Neuronal stem cell (in vitro differentiated cells): ENCODE data around the gene TBX1. TPM values are rescaled to one million over a fixed set of nuclear protein-coding genes. Genes with fewer than 3 reads are reported as not detected.

ENCODE experiments used
- DNase-seq: peaks from one replicate; pipeline ENCODE4 v3.0.0-alpha.2; 2013; ENCODE audit warnings: low spot score
- H2AFZ ChIP-seq: one replicate; pipeline ENCODE4 v1.6.1; 2013; ENCODE audit warnings: mild to moderate bottlenecking, low read length, inconsistent platforms
- H2AK5ac ChIP-seq: 2 replicates; pipeline ENCODE4 v1.6.1; 2013; ENCODE audit warnings: low read depth, mild to moderate bottlenecking, inconsistent platforms, low read length, moderate library complexity, mixed read lengths
- H2BK120ac ChIP-seq: 2 replicates; pipeline ENCODE4 v1.6.1; 2013; ENCODE audit warnings: low read depth, mild to moderate bottlenecking, inconsistent platforms, low read length, moderate library complexity, mixed read lengths
- H2BK12ac ChIP-seq: one replicate; pipeline ENCODE4 v1.6.1; 2013; ENCODE audit warnings: low read length, inconsistent platforms
- H2BK15ac ChIP-seq: 2 replicates; pipeline ENCODE4 v1.6.1; 2013; ENCODE audit warnings: mild to moderate bottlenecking, low read length, inconsistent platforms, mixed read lengths
- H2BK5ac ChIP-seq: one replicate; pipeline ENCODE4 v1.6.1; 2013; ENCODE audit warnings: inconsistent platforms, mild to moderate bottlenecking, low read length, moderate library complexity
- H3K14ac ChIP-seq: one replicate; pipeline ENCODE4 v1.6.1; 2013; ENCODE audit warnings: low read length, inconsistent platforms
- H3K18ac ChIP-seq: 2 replicates; pipeline ENCODE4 v1.6.1; 2013; ENCODE audit warnings: low read length, inconsistent platforms
- H3K23ac ChIP-seq: 2 replicates; pipeline ENCODE4 v1.6.1; 2013; ENCODE audit warnings: low read depth, mild to moderate bottlenecking, mixed read lengths, low read length, inconsistent platforms; ENCODE audit not compliant: poor library complexity
- H3K27ac ChIP-seq: replicated peaks from 3 replicates; pipeline ENCODE4 v1.5.1; 2013; ENCODE audit warnings: low read length, inconsistent platforms
- H3K27me3 ChIP-seq, 3 experiments: 2 replicates each; pipeline ENCODE4 v1.6.1; 2013; ENCODE audit warnings: low read length in 3 of 3, mild to moderate bottlenecking in 2 of 3, inconsistent platforms in 1 of 3, low read depth in 1 of 3, mixed read lengths in 1 of 3, moderate library complexity in 1 of 3; ENCODE audit not compliant: control insufficient read depth in 3 of 3, insufficient read depth in 3 of 3
- H3K36me3 ChIP-seq, 2 donors: replicated peaks in 1 of 2; 2 replicates each; pipeline ENCODE4 v1.6.1; 2013; ENCODE audit warnings: low read length in 2 of 2; ENCODE audit not compliant: control insufficient read depth in 2 of 2, insufficient read depth in 2 of 2
- H3K4ac ChIP-seq: 2 replicates; pipeline ENCODE4 v1.6.1; 2013; ENCODE audit warnings: inconsistent platforms, mild to moderate bottlenecking, low read length, moderate library complexity
- H3K4me1 ChIP-seq, 2 donors: 1 replicate in 1 of 2; 2 replicates in 1 of 2; pipeline ENCODE4 v1.6.1; 2013; ENCODE audit warnings: low read length in 2 of 2, low read depth in 1 of 2; ENCODE audit not compliant: control insufficient read depth in 2 of 2, insufficient read depth in 1 of 2
- H3K4me2 ChIP-seq: one replicate; pipeline ENCODE4 v1.6.1; 2013; ENCODE audit warnings: mild to moderate bottlenecking, low read length, inconsistent platforms; ENCODE audit not compliant: insufficient read depth, poor library complexity, severe bottlenecking
- H3K4me3 ChIP-seq, 2 donors: 2 replicates each; pipeline ENCODE4 v1.5.1; 2013; ENCODE audit warnings: low read length in 2 of 2, mild to moderate bottlenecking in 2 of 2, inconsistent platforms in 1 of 2, moderate library complexity in 1 of 2
- H3K79me1 ChIP-seq: one replicate; pipeline ENCODE4 v1.6.1; 2013; ENCODE audit warnings: low read depth, mild to moderate bottlenecking, inconsistent platforms, low read length, moderate library complexity
- H3K9ac ChIP-seq: one replicate; pipeline ENCODE4 v1.6.1; 2013; ENCODE audit warnings: mild to moderate bottlenecking, low read depth, low read length, inconsistent platforms; ENCODE audit not compliant: poor library complexity
- H3K9me3 ChIP-seq, 2 donors: replicated peaks in 1 of 2; 2 replicates each; pipeline versions ENCODE3 to v1.6.1; 2013; ENCODE audit warnings: low read length in 2 of 2, mild to moderate bottlenecking in 2 of 2, inconsistent platforms in 1 of 2, low read depth in 1 of 2, mixed read lengths in 1 of 2, moderate library complexity in 1 of 2; ENCODE audit not compliant: control insufficient read depth in 2 of 2, insufficient read depth in 1 of 2
- H4K8ac ChIP-seq: one replicate; pipeline ENCODE4 v1.6.1; 2013; ENCODE audit warnings: low read depth, mild to moderate bottlenecking, inconsistent platforms, low read length, moderate library complexity
- H4K91ac ChIP-seq: one replicate; pipeline ENCODE4 v1.6.1; 2013; ENCODE audit warnings: low read length, low read depth, mild to moderate bottlenecking, inconsistent platforms; ENCODE audit not compliant: poor library complexity
- WGBS, 2 donors: extraction: QIAGEN DNeasy Blood & Tissue Kit; methylation state at CpG; one replicate each; pipeline ENCODE4 v1.1.7; 2013; ENCODE audit warnings: missing lambda C conversion rate in 2 of 2, mixed read lengths in 1 of 2; ENCODE audit not compliant: insufficient read length in 2 of 2, insufficient replicate concordance in 1 of 2; ENCODE audit errors: extremely low coverage in 2 of 2; 5-methylcytosine and 5-hydroxymethylcytosine counted together
- polyA plus RNA-seq, 2 experiments: library from polyadenylated mRNA; stranded (reverse); fragments of 200-250 nt; gene quantifications; one replicate each; pipeline ENCODE4 v1.2.3, GENCODE V29; 2013

The TBX1 gene
- polyA plus RNA-seq (2013, experiment 1 of 2): 0.31 TPM
- 0.26 TPM for polyA plus RNA-seq (2013, experiment 2 of 2)

DNA sequence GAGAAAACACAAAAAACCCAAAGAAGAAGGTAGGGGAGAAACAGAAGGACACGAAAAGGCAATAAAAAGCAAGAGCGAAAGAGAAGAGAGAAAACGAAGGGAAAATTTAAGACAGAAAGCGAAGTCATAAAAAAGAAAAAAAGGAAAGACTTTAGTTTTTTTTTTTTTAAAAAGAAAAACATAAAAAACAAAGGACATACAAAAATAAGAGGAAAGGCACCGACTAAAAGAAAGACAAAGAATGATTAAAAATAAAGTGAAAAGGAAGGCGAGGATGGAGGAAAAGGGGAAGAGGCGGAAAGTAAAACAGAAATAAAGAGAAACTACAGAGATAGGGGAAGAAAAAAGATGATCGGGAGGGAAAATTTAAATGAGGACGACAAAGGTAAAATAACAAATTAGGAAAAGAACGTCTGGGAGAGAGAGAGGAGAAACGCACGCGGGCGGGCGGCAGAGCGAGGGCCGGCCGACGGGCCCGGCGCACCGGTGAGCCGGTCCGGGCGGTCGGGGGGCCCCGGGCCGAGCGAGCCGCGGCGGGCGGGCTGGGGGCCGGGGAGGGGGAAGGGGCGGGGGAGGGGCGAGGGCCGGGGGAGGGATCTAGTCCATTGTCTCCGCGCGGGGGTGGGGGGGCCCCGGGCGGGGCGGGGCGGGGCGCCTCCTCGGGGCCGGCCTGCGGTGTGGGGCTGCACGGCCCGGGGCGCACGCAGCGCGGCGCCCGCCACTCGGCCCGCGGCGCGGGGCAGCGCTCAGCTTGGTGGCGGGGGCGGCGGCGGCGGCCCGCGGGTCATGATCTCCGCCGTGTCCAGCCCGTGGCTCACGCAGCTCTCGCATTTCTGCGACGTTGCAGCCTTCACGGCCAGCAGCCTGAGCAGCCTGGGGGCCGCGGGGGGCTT lies at the start of gene TBX1:
TSS of gene TBX1 (plus strand) at position 721 of the 893 bp plus-strand sequence. CDS start at position 787, 66 bp downstream.
- Histone ChIP-seq H2AFZ (peak within 1 kb of the TSS; percentile 81), H3K18ac (peak within 1 kb of the TSS; percentile 93), H3K79me1 (no peaks in the 10 kb centered on the region), H3K36me3 (no peaks in the 10 kb centered on the region), H3K23ac (peak within 1 kb of the TSS; percentile 94), H2BK5ac (no peak within 1 kb of the TSS), H2BK12ac (peak within 1 kb of the TSS; percentile 58), H3K4me1 (peaks cover 7 to 12% of the 10 kb centered on the region in 2 donors), H4K91ac (no peak within 1 kb of the TSS), H3K27me3 (peaks cover 83 to 96% (median 94%) of the 10 kb centered on the region in 3 experiments), H2BK15ac (no peak within 1 kb of the TSS), H3K9me3 (peaks cover 6 to 14% of the 10 kb centered on the region in 2 donors), H2AK5ac (no peak within 1 kb of the TSS), H3K27ac (no peak within 1 kb of the TSS), H3K4ac (no peak within 1 kb of the TSS), H3K4me3 (peak within 1 kb of the TSS; percentile 17 to 61), H3K9ac (peak within 1 kb of the TSS; percentile 44), H3K4me2 (peak within 1 kb of the TSS; percentile 69), H2BK120ac (no peak within 1 kb of the TSS), H4K8ac (no peak within 1 kb of the TSS), H3K14ac (peak within 1 kb of the TSS; percentile 82)
- DNase-seq: no peak
- WGBS, 2 donors: no CpG with 5 or more reads among the region's 79 CpGs

DNA sequence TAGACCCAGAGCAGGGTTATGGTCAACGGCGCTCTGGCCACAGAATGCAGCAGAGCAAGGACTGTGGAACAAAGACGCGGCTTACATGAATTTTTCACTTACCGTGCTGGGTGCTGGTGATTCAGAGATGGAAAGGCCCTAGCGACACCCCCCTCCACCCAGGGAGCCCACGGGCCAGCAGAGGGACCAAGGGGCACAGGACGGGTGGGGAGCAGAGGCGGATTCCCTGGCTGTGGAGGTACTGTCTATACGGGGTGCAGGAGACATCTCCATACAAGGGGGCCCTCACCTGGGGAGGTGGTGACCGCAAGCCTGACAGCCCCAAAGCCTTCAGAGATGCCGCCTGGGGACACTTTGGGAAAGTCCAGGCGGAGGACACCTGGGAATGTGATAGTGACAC lies 47.3 kb upstream of the TBX1 start:
- Histone ChIP-seq H3K9me3 (peaks cover 0 to 4% of the 10 kb centered on the region in 2 donors), H3K27ac (no peak overlapping the region), H3K27me3 (peaks cover under 1 to 83% (median 38%) of the 10 kb centered on the region in 3 experiments), H3K4me2 (no peak overlapping the region), H4K91ac (no peak overlapping the region), H3K14ac (no peak overlapping the region), H3K36me3 (no peaks in the 10 kb centered on the region), H3K9ac (no peak overlapping the region), H2BK120ac (peak overlapping the region; percentile 54), H2AK5ac (peak overlapping the region; percentile 77), H2BK15ac (peak overlapping the region; percentile 71), H3K4me1 (peaks cover 8 to 10% of the 10 kb centered on the region in 2 donors), H2AFZ (no peak overlapping the region), H3K18ac (no peak overlapping the region), H3K4me3 (no peak overlapping the region), H3K79me1 (peaks cover 11% of the 10 kb centered on the region), H2BK5ac (peak overlapping the region; percentile 46), H2BK12ac (no peak overlapping the region), H4K8ac (no peak overlapping the region), H3K23ac (peak overlapping the region; percentile 37), H3K4ac (no peak overlapping the region)
- no peak for DNase-seq
- WGBS, 2 donors: no CpG with 5 or more reads among the region's 13 CpGs

GRCh38 chr22:19713650-19714311 lies 46.8 kb upstream of the TBX1 start:
- Histone ChIP-seq H2AK5ac (peak overlapping the region; percentile 77), H3K79me1 (peaks cover 11% of the 10 kb centered on the region), H3K27me3 (peaks cover 6 to 81% (median 43%) of the 10 kb centered on the region in 3 experiments), H3K4ac (no peak overlapping the region), H3K9me3 (peaks cover 0 to 4% of the 10 kb centered on the region in 2 donors), H4K91ac (no peak overlapping the region), H3K14ac (peak overlapping the region; percentile 71), H3K36me3 (no peaks in the 10 kb centered on the region), H4K8ac (peak overlapping the region; percentile 65), H3K4me2 (peak overlapping the region; percentile 86), H2BK5ac (peak overlapping the region; percentile 46), H3K4me1 (peaks cover 8 to 12% of the 10 kb centered on the region in 2 donors), H3K4me3 (peak overlapping the region; percentile 51 to 82), H2AFZ (peak overlapping the region; percentile 96), H2BK12ac (no peak overlapping the region), H2BK15ac (peak overlapping the region; percentile 71), H3K23ac (peak overlapping the region; percentile 37), H3K9ac (peak overlapping the region; percentile 77), H3K18ac (peak overlapping the region; percentile 96), H2BK120ac (peak overlapping the region; percentile 54), H3K27ac (no peak overlapping the region)
- no CpG with 5 or more reads among the region's 38 CpGs for WGBS, 2 donors
- no peak for DNase-seq
